ENCODE data around the gene RTP2. TPM values are rescaled to one million over a fixed set of nuclear protein-coding genes. Genes with fewer than 3 reads are reported as not detected.

RTP2 gene
- total and polyA plus RNA-seq, 2 experiments from 2014 or later, result not detected

- DNase-seq (ENCODE audit: low spot score), result no peak
- Histone ChIP-seq H4K20me1 (replicated peaks; ENCODE audit: insufficient read depth) (no peaks in the 10 kb centered on the region), H3K4me2 (no peak overlapping the region), H3K36me3 (ENCODE audit: insufficient read depth) (peaks cover 5% of the 10 kb centered on the region; the same call in 1 of the 2 replicates), H3K27ac (ENCODE audit: low read depth) (no peak overlapping the region), H3K9me2 (ENCODE audit: insufficient read depth) (no peaks in the 10 kb centered on the region), H3K4me3 (no peak overlapping the region), H3K79me2 (replicated peaks; ENCODE audit: insufficient read depth) (no peaks in the 10 kb centered on the region), H3K27me3 (ENCODE audit: insufficient read depth) (no peaks in the 10 kb centered on the region), H3K4me1 (ENCODE audit: insufficient read depth) (peaks cover 14% of the 10 kb centered on the region; the same call in 1 of the 2 replicates), H3F3A (replicated peaks; ENCODE audit: low read depth) (no peaks in the 10 kb centered on the region; the same call in 1 of the 2 replicates), H2AFZ (no peak overlapping the region)
- no peak for ATAC-seq
- Mint-ChIP-seq H3K27me3 (ENCODE audit: insufficient read depth, low read depth, poor library complexity) (no peaks in the 10 kb centered on the region), H3K9me3 (no peaks in the 10 kb centered on the region; the same call in 2 of the 3 replicates), H3K36me3 (ENCODE audit: low read depth) (peaks cover 28% of the 10 kb centered on the region), H3K4me1 (peaks cover 19% of the 10 kb centered on the region), H3K27ac (no peak overlapping the region), H3K4me3 (no peak overlapping the region)
- TF ChIP-seq ZNF331 (CRISPR knock-in tag; IDR thresholded peaks at IDR 0.05; ENCODE audit: low read depth) (no peak), ZNF114 (CRISPR knock-in tag; IDR thresholded peaks at IDR 0.05) (no peak), EZH2 (IDR thresholded peaks at IDR 0.05; ENCODE audit: low read depth, unreplicated experiment) (no peak), CTCF (conservative IDR thresholded peaks at IDR 0.05; ENCODE audit: low read depth in 2 of 2) (no peak), ZNF462 (CRISPR knock-in tag; IDR thresholded peaks at IDR 0.05) (no peak), CREB1 (CRISPR knock-in tag; IDR thresholded peaks at IDR 0.05; ENCODE audit: low read depth) (no peak), JUNB (IDR thresholded peaks at IDR 0.05; ENCODE audit: unreplicated experiment) (no peak), ETS1 (IDR thresholded peaks at IDR 0.05) (no peak), POLR2AphosphoS5 (IDR thresholded peaks at IDR 0.05; ENCODE audit: low read depth) (no peak), STAT1 (IDR thresholded peaks at IDR 0.05; ENCODE audit: unreplicated experiment) (no peak), EZH2phosphoT487 (IDR thresholded peaks at IDR 0.05; ENCODE audit: unreplicated experiment) (no peak), REST (IDR thresholded peaks at IDR 0.05; ENCODE audit: unreplicated experiment) (no peak), NANOG (IDR thresholded peaks at IDR 0.05; ENCODE audit: borderline replicate concordance) (no peak)
Observed at GRCh38 chr3:187721055-187721454, 18.7 kb upstream of the RTP2 start.

Data from GM23338 (cell line).